Osteocyte (in vitro differentiated cells): Measurements from ENCODE around the gene RTL10. TPM values are rescaled to one million over a fixed set of nuclear protein-coding genes. Genes with fewer than 3 reads are reported as not detected.
A peak's percentile ranks its signal among the peaks of the same experiment; 100 is the strongest.

Experiments
- DNase-seq: peaks from one replicate; pipeline ENCODE4 v3.0.0; 2021; ENCODE audit warnings: mixed read lengths; ENCODE audit not compliant: unreplicated experiment; ENCODE audit errors: extremely low spot score
- H3K27ac Mint-ChIP-seq: one replicate; pipeline ENCODE4 v1.8.0; 2021; ENCODE audit warnings: mild to moderate bottlenecking, mixed read lengths; ENCODE audit not compliant: unreplicated experiment
- H3K27me3 Mint-ChIP-seq: one replicate; pipeline ENCODE4 v1.8.0; 2021; ENCODE audit warnings: mixed read lengths; ENCODE audit not compliant: unreplicated experiment
- H3K36me3 Mint-ChIP-seq: one replicate; pipeline ENCODE4 v1.8.0; 2021; ENCODE audit warnings: mixed read lengths; ENCODE audit not compliant: unreplicated experiment
- H3K4me1 Mint-ChIP-seq: one replicate; pipeline ENCODE4 v1.8.0; 2021; ENCODE audit warnings: mixed read lengths; ENCODE audit not compliant: unreplicated experiment
- H3K4me3 Mint-ChIP-seq: one replicate; pipeline ENCODE4 v1.8.0; 2021; ENCODE audit warnings: mild to moderate bottlenecking, moderate library complexity, mixed read lengths; ENCODE audit not compliant: unreplicated experiment
- H3K9me3 Mint-ChIP-seq: one replicate; pipeline ENCODE4 v1.8.0; 2021; ENCODE audit warnings: mixed read lengths; ENCODE audit not compliant: unreplicated experiment
- CTCF ChIP-seq: fragments of 200-600 bp; sonication (generic); IDR thresholded peaks from 2 replicates; pipeline ENCODE4 v1.5.0; 2021; ENCODE audit warnings: antibody characterized with exemption, mild to moderate bottlenecking, moderate library complexity
- total RNA-seq: library from RNA; stranded (reverse); gene quantifications from 2 replicates; pipeline ENCODE4 v1.2.1, GENCODE V29; 2021

The RTL10 gene
- total RNA-seq, 1 donor from 2014 or later = 30.4 TPM

DNA sequence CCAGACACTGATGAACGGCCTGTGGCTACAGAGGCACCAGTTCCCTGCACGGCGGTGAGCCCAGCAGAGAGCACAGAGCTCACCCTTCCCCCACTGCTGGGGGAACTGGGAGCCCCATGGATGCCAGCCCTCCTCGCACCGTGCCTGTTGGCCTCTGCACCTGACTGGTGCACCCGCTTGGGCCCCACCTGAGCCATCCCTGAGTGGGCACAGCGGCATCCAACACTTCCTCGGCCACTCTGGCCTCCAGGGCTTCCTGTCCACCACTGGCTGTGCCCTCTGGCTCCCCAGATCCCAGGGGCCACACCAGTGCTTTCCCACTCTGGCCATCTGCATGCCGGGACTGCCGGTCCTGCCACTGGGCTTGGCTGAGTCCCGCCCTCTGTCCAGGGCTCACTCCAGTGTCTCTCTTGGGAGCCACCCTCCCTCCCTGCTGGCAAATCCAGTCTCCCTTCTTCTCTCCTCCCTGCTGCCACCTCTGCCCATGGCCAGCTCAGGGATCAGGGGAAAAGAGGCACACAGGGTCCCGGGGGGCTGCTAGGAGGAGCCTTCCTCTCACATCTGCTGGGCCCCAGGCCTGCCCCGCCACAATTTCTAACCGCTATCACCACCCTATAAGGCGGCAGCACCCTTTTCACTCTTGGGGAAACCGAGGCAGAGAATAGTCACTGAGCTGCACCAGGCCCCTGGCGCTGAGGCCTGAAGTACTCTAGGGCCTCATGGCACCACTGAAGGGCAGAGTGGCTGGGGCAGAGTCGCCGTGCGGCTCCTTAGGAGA is 33.0 kb downstream of the RTL10 start:
- H3K27me3 Mint-ChIP-seq = no peaks in the 10 kb centered on the region
- no peak for TF ChIP-seq CTCF
- H3K4me3 Mint-ChIP-seq = no peak overlapping the region
- peak; percentile 77 for DNase-seq
- H3K4me1 Mint-ChIP-seq = peaks cover 2% of the 10 kb centered on the region
- no peaks in the 10 kb centered on the region for H3K9me3 Mint-ChIP-seq
- H3K36me3 Mint-ChIP-seq = peaks cover 2% of the 10 kb centered on the region
- no peak overlapping the region for H3K27ac Mint-ChIP-seq

DNA sequence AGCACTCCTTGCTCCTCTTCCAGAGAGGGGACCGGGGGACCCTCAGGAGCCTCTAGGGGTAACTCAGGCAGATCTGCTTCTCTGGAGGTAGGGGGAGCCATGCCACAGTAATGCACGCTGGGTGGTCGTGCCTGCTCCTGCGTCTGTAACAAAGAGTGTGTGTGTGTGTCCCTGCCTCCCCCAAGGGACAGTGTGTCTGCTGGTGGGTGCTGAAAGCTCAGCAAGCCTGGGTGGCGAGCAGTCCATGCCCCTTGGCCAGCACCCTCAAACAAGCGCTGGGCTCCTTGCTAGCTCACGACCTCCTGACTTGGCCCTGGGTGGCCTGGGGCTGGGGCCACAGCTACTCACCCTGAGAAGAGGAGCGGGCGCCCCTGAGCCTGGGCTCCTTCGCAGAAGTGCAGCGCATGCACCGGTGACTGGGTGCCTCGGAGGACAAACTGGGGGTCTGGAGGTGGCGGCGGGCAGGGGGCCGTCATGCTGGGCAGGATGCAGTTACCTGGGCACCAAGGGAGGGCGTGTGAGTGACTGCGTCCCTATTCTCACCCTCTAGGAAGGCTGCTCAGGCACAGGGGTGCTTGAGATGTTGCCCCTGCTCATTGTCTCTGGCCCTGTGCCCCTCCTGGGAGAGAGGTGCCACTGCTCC is 33.7 kb downstream of the RTL10 start:
- peak; percentile 76 for DNase-seq
- Mint-ChIP-seq H3K4me3 (no peak overlapping the region), H3K27me3 (no peaks in the 10 kb centered on the region), H3K4me1 (peaks cover 2% of the 10 kb centered on the region), H3K9me3 (no peaks in the 10 kb centered on the region), H3K27ac (no peak overlapping the region), H3K36me3 (no peaks in the 10 kb centered on the region)
- peak; percentile 18 for TF ChIP-seq CTCF

- TF ChIP-seq CTCF = no peak
- H3K27ac Mint-ChIP-seq = no peak overlapping the region
Observed at GRCh38 chr22:19819911-19820879, 34.5 kb downstream of the RTL10 start.

GRCh38 chr22:19819208-19819910 is 35.3 kb downstream of the RTL10 start:
- H3K27ac Mint-ChIP-seq = no peak overlapping the region
- H3K27me3 Mint-ChIP-seq = no peaks in the 10 kb centered on the region
- no peaks in the 10 kb centered on the region for H3K36me3 Mint-ChIP-seq
- H3K4me3 Mint-ChIP-seq = no peak overlapping the region
- TF ChIP-seq CTCF = no peak
- DNase-seq = peak; percentile 68
- peaks cover 3% of the 10 kb centered on the region for H3K4me1 Mint-ChIP-seq
- no peaks in the 10 kb centered on the region for H3K9me3 Mint-ChIP-seq

More at GRCh38 chr22:19819911-19820879, 34.5 kb downstream of the RTL10 start:
- peaks cover 2% of the 10 kb centered on the region for H3K4me1 Mint-ChIP-seq
- no peaks in the 10 kb centered on the region for H3K27me3 Mint-ChIP-seq
- no peaks in the 10 kb centered on the region for H3K36me3 Mint-ChIP-seq
- H3K4me3 Mint-ChIP-seq = no peak overlapping the region
- no peaks in the 10 kb centered on the region for H3K9me3 Mint-ChIP-seq
- DNase-seq = peak; percentile 76
